Measurements from ENCODE around the gene CEP290.

DNA sequence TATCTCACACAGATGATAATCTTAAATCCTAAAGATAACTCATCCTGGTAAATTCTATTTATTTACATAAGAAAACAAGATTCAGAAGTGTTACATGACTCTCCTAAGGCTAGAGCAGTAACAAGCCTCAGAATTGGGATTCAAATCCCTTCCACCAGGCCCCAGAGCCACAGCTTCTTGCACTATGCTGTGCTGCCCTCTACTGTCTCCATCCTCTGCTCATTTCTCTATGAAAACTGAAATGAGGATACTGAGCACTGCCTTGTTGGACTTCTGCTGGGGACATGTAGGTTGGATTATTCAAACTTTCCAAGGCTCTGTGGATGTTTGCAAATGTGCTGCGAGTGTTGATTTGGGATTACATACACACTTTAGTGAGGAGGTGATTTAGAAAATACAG is 89.2 kb downstream of the CEP290 start:
- TF ChIP-seq, protein P1, sequence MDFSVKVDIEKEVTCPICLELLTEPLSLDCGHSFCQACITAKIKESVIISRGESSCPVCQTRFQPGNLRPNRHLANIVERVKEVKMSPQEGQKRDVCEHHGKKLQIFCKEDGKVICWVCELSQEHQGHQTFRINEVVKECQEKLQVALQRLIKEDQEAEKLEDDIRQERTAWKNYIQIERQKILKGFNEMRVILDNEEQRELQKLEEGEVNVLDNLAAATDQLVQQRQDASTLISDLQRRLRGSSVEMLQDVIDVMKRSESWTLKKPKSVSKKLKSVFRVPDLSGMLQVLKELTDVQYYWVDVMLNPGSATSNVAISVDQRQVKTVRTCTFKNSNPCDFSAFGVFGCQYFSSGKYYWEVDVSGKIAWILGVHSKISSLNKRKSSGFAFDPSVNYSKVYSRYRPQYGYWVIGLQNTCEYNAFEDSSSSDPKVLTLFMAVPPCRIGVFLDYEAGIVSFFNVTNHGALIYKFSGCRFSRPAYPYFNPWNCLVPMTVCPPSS (IDR thresholded peaks at IDR 0.05), result no peak
- TF ChIP-seq MXI1 (IDR thresholded peaks at IDR 0.05; ENCODE audit: borderline replicate concordance, low read depth, low read length) (no peak), TCF7L2 (IDR thresholded peaks at IDR 0.05; ENCODE audit: low read depth, low read length) (no peak)
- TF ChIP-seq, protein P2, sequence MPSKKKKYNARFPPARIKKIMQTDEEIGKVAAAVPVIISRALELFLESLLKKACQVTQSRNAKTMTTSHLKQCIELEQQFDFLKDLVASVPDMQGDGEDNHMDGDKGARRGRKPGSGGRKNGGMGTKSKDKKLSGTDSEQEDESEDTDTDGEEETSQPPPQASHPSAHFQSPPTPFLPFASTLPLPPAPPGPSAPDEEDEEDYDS (CRISPR knock-in tag; IDR thresholded peaks at IDR 0.05), result no peak
